ENCODE results near the gene C1orf198. TPM values are rescaled to one million over a fixed set of nuclear protein-coding genes. Genes with fewer than 3 reads are reported as not detected.
A peak's percentile ranks its signal among the peaks of the same experiment; 100 is the strongest.

C1orf198 gene
- total RNA-seq, 2 donors from 2014 or later, result 166 to 273 TPM

DNA sequence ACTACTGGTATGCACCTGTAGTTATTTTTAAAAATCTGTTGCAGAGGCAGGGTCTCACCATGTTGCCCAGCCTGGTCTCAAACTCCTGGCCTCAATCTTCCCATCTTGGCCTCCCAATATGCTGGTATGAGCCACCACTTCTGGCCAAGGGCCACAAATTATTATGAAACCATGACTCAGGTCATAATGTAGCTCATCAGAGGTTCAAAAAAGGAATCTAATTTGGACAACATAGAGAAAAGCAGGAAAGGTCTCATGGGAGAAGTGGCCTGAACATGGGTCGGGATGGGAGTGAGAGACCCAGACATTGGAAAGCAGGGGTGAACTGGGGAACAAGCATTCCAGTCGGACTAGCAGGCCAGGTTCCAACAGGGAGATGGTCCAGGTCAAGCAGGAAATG lies 45.2 kb upstream of the C1orf198 start:
- no peak for TF ChIP-seq CTCF (IDR thresholded peaks at IDR 0.05)
- Histone ChIP-seq H3K27ac (peak overlapping the region; percentile 27 to 31), H3K27me3 (replicated peaks; ENCODE audit: insufficient read depth) (no peaks in the 10 kb centered on the region), H3K9me3 (no peaks in the 10 kb centered on the region), H3K4me1 (ENCODE audit: control insufficient read depth in 1 of 2, low read depth in 2 of 2) (peaks cover 8 to 33% of the 10 kb centered on the region in 2 donors), H3K4me3 (no peak overlapping the region), H3K36me3 (peaks cover 3% of the 10 kb centered on the region)
- no peak for ATAC-seq (ENCODE audit: insufficient number of reproducible peaks, low FRiP score, low read depth)
- DNase-seq (ENCODE audit: low spot score), result no peak

- Histone ChIP-seq H3K27me3 (replicated peaks; ENCODE audit: insufficient read depth) (no peaks in the 10 kb centered on the region), H3K27ac (peak overlapping the region; percentile 40 to 64), H3K9me3 (no peaks in the 10 kb centered on the region), H3K36me3 (peaks cover 3% of the 10 kb centered on the region), H3K4me1 (ENCODE audit: control insufficient read depth in 1 of 2, low read depth in 2 of 2) (peaks cover 9 to 39% of the 10 kb centered on the region in 2 donors), H3K4me3 (peak overlapping the region; percentile 23)
- DNase-seq (ENCODE audit: low spot score), result no peak
- no peak for TF ChIP-seq CTCF (IDR thresholded peaks at IDR 0.05)
- peak; percentile 70 for ATAC-seq (ENCODE audit: insufficient number of reproducible peaks, low FRiP score, low read depth)
Observed at GRCh38 chr1:230910755-230911117, 42.4 kb upstream of the C1orf198 start.

- peaks cover 12 to 45% of the 10 kb centered on the region in 2 donors for H3K4me1 ChIP-seq (ENCODE audit: control insufficient read depth in 1 of 2, low read depth in 2 of 2)
- no peaks in the 10 kb centered on the region for H3K27me3 ChIP-seq (replicated peaks; ENCODE audit: insufficient read depth)
- peaks cover 3% of the 10 kb centered on the region for H3K36me3 ChIP-seq
- peak; percentile 88 for ATAC-seq (ENCODE audit: insufficient number of reproducible peaks, low FRiP score, low read depth)
- peak overlapping the region; percentile 40 to 64 for H3K27ac ChIP-seq
- H3K4me3 ChIP-seq, result peak overlapping the region; percentile 23
- TF ChIP-seq CTCF (IDR thresholded peaks at IDR 0.05), result no peak
- no peaks in the 10 kb centered on the region for H3K9me3 ChIP-seq
- no peak for DNase-seq (ENCODE audit: low spot score)
Observed at GRCh38 chr1:230909974-230910754, 41.8 kb upstream of the C1orf198 start.

- no peaks in the 10 kb centered on the region for H3K36me3 ChIP-seq
- no peaks in the 10 kb centered on the region for H3K9me3 ChIP-seq
- H3K27ac ChIP-seq, result no peak overlapping the region
- no peak for ATAC-seq (ENCODE audit: insufficient number of reproducible peaks, low FRiP score, low read depth)
- no peaks in the 10 kb centered on the region for H3K27me3 ChIP-seq (replicated peaks; ENCODE audit: insufficient read depth)
- no peak overlapping the region for H3K4me3 ChIP-seq
- no peak for DNase-seq (ENCODE audit: low spot score)
- no peak for TF ChIP-seq CTCF (IDR thresholded peaks at IDR 0.05)
- peaks cover 9 to 38% of the 10 kb centered on the region in 2 donors for H3K4me1 ChIP-seq (ENCODE audit: control insufficient read depth in 1 of 2, low read depth in 2 of 2)
Observed at GRCh38 chr1:230907472-230908205, 39.3 kb upstream of the C1orf198 start.

DNA sequence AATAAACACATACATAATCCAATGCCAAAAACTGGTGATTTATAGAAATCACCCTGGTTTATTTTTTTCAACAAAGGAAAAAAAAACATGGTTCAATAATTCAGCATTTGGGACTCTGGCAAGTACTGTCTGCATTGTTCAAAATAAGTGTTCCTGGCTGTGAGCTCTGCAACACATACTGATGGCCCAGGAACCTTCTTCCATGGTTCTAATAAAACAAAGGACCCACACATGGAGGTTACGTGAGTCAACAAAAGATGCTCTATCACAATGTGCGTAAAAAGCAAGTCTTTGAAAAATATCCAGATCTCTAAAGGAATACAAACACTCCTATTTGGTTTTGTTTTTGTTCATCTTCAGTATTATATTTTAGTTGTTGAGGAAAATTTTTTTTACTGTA lies 37.9 kb upstream of the C1orf198 start:
- DNase-seq (ENCODE audit: low spot score) (no peak), ATAC-seq (ENCODE audit: insufficient number of reproducible peaks, low FRiP score, low read depth) (no peak)
- Histone ChIP-seq H3K36me3 (no peaks in the 10 kb centered on the region), H3K4me1 (ENCODE audit: control insufficient read depth in 1 of 2, low read depth in 2 of 2) (peaks cover 9 to 33% of the 10 kb centered on the region in 2 donors), H3K9me3 (no peaks in the 10 kb centered on the region), H3K27me3 (replicated peaks; ENCODE audit: insufficient read depth) (no peaks in the 10 kb centered on the region), H3K27ac (peak overlapping the region in 1 of 2 donors; percentile 68), H3K4me3 (no peak overlapping the region)
- TF ChIP-seq CTCF (IDR thresholded peaks at IDR 0.05), result no peak

Data from thoracic aorta (tissue), 2 donors.